ENCODE results near the gene RAET1G.

The RAET1G gene

DNA sequence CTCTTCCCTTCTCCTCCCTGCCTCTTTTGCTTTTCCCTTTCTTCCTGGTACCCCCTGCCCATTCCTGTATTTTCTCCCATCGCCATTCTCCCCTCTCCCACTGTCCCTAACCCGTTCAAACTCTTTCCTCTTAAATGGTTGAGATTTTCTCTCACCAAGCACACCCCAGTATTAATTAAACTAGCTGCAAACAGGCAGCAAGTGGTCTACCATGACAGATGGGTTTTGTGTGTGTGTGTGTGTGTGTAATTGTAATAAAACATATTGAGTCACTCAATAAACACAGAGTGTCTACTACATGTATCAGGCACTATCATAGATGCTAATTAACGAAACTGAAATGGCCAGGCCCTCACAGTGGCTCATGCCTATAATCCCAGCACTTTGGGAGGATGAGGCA lies 31.7 kb downstream of the RAET1G start:
- FAIRE-seq, result no peak

DNA sequence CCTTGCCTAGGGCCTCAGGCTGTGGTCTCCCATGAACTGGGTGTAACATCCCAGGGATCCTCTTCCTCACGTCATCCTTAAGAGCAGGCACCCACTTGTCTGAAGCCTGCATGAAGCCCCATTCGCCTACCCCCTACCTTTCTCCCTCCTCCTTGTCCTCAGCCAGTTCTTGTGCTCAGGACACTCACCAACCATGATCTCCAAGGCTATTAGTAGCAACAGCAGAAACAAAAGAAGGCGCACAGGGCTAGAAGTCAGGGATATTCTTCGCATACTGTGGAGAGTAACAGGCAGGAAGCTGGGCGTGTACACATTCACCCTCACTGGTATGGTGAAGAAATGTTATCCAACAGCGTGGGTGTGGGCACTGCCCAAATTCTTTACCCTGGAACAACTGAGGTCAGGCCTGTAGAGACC lies 32.3 kb downstream of the RAET1G start:
- no peak for FAIRE-seq

DNA sequence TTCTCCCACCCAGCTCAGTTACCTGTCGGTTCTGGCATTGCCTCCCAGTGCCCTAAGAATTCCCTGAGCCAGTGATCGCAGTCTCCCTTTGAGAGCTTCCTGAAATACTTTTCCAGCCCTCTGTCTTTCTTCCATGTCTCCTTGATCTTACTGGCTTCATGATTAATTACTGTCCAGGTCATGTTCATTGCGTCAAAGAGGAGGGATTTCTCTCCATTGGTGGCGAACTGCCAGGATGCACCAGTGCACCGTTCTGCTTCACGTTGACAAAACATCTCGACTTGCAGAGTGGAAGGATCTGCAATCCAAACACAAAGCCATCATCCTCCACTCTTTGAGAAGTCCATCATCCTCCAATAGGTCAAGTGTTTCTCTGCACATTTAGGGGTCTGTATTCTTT lies 33.6 kb downstream of the RAET1G start:
- FAIRE-seq, result no peak

DNA sequence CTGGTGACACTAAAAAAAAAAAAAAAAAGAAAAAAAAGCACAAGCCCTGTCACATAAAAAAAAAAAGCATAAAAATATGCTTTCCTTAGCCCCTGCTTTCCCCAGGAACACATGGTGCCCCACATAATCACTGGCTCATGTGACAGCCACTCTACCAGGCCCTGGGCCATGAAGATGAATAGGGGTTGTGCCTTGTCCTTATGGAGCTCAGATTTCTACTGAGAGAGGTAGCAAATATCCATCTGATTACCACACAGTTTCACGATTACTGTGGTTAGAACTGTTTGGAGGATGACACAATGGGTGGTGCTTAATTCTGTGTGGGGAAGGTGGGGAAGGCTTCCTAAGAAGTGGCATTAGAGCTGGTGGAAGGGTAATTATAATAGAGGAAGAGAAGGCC lies 34.3 kb downstream of the RAET1G start:
- no peak for FAIRE-seq

DNA sequence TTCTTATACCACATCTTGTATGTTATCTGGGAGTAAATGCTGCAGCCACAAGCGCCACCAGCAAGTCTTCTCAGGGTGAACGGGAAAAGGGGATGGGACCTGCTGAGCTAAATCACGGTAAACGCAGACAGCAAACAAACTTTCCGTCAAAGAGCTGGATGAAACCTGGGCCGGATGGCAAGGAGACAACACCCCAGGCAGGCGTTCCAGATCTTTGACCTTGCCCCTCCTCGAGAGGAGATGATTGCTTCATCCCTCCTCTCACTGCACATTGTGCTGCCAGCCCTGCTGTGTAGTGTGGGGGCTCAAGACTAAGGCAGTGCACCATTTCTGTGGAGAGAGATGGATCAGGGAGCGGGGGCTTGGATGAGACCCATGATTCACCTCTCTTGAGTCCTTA lies 34.8 kb downstream of the RAET1G start:
- no peak for FAIRE-seq

DNA sequence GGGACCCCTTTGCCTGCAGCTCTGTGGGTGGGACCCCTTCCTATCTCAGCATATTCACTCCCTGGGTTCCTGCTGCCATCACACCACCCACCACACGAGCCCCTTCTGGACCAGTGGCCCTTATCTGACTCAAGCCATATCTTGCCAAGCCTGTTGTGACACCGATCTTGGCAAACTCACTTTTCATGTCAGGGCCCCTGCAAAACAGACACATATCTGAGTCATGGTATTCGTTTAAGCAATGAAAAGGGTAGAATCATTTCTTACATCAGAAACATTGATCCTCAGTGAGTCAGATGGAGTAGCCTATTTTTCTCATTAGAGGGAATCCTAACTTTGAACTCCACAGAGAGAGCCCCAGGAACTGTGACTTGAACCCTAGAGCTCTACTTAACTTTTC lies 35.6 kb downstream of the RAET1G start:
- no peak for FAIRE-seq

DNA sequence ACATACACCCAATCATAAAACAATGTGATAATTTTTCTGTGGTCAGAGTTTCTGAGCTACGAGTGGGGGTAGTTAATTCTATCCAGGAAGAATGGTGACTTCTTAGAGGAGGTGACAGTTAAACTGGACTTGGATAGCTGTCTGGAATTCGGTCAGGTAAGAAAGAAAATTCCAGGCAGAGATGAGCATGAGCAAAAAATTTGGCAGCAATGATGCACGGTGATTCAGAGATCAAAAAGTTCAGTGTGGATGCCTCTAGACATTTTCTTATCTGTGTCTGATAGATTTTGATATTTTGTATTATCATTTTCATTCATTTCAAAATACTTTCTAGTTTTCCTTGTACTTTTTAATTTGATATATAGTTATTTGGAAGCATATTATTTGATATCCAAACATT lies 37.0 kb downstream of the RAET1G start:
- no peak for FAIRE-seq

GRCh38 chr6:149884617-149885016 lies 38.3 kb downstream of the RAET1G start:
- FAIRE-seq, result no peak

- no peak for FAIRE-seq
These were observed 38.7 kb downstream of the RAET1G start for GRCh38 chr6:149884215-149884614.

DNA sequence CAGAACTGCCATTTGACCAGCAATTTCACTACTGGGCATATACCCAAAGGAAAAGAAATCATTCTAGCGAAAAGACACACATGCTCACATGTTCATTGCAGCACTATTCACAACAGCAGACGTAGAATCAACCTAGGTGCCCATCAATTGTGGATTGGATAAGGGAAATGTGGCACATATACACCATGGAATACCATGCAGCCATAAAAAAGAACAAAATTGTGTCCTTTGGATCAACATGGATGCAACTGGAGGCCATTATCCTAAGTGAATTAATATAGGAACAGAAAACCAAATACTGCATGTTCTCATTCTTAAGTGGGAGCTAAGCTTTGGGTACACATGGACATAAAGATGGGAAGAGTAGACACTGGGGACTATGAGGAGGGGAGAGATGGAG lies 41.1 kb downstream of the RAET1G start:
- FAIRE-seq, result no peak

- FAIRE-seq, result no peak
These were observed 41.7 kb downstream of the RAET1G start for GRCh38 chr6:149881066-149881766.

- FAIRE-seq, result no peak
These were observed 45.3 kb downstream of the RAET1G start for GRCh38 chr6:149877659-149878058.

DNA sequence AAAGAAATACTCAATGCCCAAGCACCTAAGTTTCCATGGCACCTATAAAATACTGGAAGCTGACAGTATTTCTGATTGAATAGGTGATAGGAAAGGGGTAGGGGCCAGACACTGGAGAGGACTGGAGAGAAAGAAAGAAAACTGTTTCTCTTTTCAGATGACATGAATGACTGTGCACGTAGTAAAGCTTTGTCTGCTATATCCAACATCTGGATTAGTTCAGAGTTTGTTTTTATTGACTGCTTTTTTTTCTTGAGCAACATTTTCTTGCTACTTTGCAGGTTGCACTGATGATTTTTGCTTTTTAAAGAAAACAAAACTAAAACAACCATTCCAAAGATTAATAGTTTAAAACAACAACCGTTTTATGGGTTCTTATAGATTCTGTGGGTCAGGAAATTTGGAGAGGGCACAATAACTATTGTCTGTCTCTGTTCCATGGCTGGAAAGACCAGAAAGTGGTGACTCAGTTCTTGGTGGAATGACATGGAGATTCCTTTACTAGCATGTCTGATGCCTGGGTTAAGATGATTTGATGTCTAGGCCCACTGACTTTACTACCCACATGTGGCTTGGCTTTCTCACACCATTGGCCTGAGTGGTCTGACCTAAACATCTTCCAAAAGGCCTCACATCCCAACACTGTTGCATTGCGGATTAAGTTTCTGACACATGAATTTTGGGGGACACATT lies 46.5 kb downstream of the RAET1G start:
- FAIRE-seq, result no peak

DNA sequence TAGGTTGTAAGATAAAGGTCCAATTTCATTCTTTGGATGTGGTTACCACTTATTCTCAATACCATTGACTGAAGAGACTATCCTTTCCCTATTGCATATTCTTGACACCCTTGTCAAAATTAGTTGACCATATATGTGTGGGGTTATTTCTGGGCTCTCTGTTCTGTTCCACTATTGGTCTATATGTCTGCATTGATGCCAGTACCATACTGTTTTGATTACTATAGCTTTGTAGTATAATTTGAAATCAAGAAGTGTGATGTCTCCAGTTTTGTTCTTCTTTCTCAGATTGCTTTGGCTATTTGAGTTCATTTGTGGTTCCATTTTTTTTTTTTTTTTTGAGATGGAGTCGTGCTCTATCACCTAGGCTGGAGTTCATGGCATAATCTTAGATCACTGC lies 50.7 kb downstream of the RAET1G start:
- FAIRE-seq, result no peak

DNA sequence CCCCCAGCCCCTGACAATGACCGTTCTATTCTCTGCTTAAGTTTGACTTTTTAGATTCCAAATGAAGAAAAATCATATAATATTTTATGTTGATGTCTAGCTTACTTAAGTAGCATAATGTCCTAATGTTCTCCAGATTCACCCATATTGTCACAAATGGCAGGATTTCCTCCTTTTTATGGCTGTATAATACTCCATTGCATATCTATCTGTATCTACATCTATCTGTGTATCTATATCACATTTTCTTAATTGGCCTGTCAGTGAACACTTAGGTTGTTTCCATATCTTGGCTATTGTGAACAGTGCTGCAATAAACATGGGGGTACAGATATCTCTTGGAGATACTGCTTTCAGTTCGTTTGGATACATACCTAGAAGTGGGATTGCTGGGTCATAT lies 51.7 kb downstream of the RAET1G start:
- FAIRE-seq, result no peak

GRCh38 chr6:149869275-149869892 lies 53.5 kb downstream of the RAET1G start:
- no peak for FAIRE-seq

DNA sequence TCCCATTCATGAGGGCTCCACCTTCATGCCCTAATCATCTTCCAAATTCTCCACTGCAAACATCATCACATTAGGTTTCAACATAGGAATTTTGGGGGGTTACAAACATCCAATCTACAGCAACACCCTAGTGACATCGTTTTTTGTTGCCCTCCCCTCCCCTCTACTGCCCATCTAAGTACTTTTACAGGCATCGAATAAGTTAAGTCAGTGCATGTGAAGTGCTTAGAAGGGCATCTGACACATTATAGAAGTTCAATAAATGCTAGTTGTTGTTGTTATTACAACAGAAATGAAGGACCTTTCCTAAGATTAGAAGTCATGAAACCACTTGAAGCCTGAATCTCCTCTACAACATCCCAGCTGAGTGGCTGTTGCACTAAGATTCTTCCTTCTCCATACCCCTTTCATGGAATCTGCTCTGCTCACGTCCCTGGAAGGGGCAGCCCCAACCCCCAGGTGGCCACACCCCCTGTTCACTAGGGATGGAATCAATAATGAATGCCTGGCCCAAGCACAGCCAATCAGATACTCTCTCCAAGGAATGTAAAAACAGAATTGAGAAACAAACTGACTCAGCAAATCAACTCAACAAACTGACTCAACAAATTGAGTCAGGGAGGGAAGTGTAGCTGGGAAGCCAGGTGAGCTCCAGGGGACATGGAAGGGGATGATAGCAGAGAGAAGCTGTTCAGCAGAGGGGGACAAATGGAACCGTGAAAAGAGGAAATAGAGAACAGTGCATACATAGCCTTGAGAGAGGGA lies 54.9 kb downstream of the RAET1G start:
- no peak for FAIRE-seq

Measured in G401.6 (cell line).